ENCODE data around the gene FLNB.

The FLNB gene

GRCh38 chr3:58179235-58180098 lies 171.2 kb downstream of the FLNB start:
- no peak for DNase-seq (ENCODE audit: low spot score)
- TF ChIP-seq CTCF (IDR thresholded peaks at IDR 0.05; ENCODE audit: extremely low read depth, insufficient read depth, missing control alignments) = no peak
- in situ Hi-C loops (cut with MboI; ENCODE audit: low pct_unique_long_range_greater_than_20kb, low sequenced_read_pairs, unreplicated experiment) = no loop called here

GRCh38 chr3:58180099-58180880 lies 172.1 kb downstream of the FLNB start:
- TF ChIP-seq CTCF (IDR thresholded peaks at IDR 0.05; ENCODE audit: extremely low read depth, insufficient read depth, missing control alignments) = no peak
- no peak for DNase-seq (ENCODE audit: low spot score)
- in situ Hi-C loops (cut with MboI; ENCODE audit: low pct_unique_long_range_greater_than_20kb, low sequenced_read_pairs, unreplicated experiment) = no loop called here

- TF ChIP-seq CTCF (IDR thresholded peaks at IDR 0.05; ENCODE audit: extremely low read depth, insufficient read depth, missing control alignments) = no peak
- in situ Hi-C loops (cut with MboI; ENCODE audit: low pct_unique_long_range_greater_than_20kb, low sequenced_read_pairs, unreplicated experiment) = no loop called here
- no peak for DNase-seq (ENCODE audit: low spot score)
These were observed 172.8 kb downstream of the FLNB start for GRCh38 chr3:58180940-58181587.

- DNase-seq (ENCODE audit: low spot score) = no peak
- in situ Hi-C loops (cut with MboI; ENCODE audit: low pct_unique_long_range_greater_than_20kb, low sequenced_read_pairs, unreplicated experiment) = no loop called here
- no peak for TF ChIP-seq CTCF (IDR thresholded peaks at IDR 0.05; ENCODE audit: extremely low read depth, insufficient read depth, missing control alignments)
These were observed 175.0 kb downstream of the FLNB start for GRCh38 chr3:58183221-58183620.

GRCh38 chr3:58183891-58184290 lies 175.7 kb downstream of the FLNB start:
- no peak for DNase-seq (ENCODE audit: low spot score)
- in situ Hi-C loops (cut with MboI; ENCODE audit: low pct_unique_long_range_greater_than_20kb, low sequenced_read_pairs, unreplicated experiment) = no loop called here
- no peak for TF ChIP-seq CTCF (IDR thresholded peaks at IDR 0.05; ENCODE audit: extremely low read depth, insufficient read depth, missing control alignments)

- no peak for DNase-seq (ENCODE audit: low spot score)
- in situ Hi-C loops (cut with MboI; ENCODE audit: low pct_unique_long_range_greater_than_20kb, low sequenced_read_pairs, unreplicated experiment) = no loop called here
- TF ChIP-seq CTCF (IDR thresholded peaks at IDR 0.05; ENCODE audit: extremely low read depth, insufficient read depth, missing control alignments) = no peak
These were observed 176.2 kb downstream of the FLNB start for GRCh38 chr3:58184309-58184981.
